Stimulated activated CD8-positive, alpha-beta memory T cell treated with anti-CD3 and anti-CD28 coated beads, Interleukin-12 subunit alpha, Interleukin-12 subunit beta, amount 100 ng/mL, for 4 hours (primary cell): ENCODE data around the gene TDRD12.
"Not testable (repeated sequence)": the region's sequence is repeated elsewhere in the genome, so short reads cannot be mapped to it uniquely, and the experiment has no call there.

Experiments used
- DNase-seq: peaks from one replicate; pipeline ENCODE4 v3.0.0-alpha.2; 2020; ENCODE audit warnings: low read depth

TDRD12 gene

DNA sequence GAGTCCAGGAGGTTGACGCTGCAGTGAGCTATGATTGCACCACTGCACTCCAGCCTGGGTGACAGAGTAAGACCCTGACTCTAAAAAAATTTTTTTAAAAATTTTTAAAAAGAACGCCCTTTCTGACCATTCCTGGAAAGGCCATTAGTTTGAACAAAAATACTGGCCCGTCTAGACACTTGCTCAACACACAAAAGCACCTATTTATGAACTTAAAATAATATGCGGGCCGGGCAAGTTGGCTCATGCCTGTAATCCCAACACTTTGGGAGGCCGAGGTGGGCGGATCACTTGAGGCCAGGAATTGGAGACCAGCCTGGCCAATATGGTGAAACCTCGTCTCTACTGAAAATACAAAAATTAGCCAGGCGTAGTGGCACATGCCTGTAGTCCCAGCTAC lies 147.9 kb downstream of the TDRD12 start:
- not testable (repeated sequence) for DNase-seq

DNA sequence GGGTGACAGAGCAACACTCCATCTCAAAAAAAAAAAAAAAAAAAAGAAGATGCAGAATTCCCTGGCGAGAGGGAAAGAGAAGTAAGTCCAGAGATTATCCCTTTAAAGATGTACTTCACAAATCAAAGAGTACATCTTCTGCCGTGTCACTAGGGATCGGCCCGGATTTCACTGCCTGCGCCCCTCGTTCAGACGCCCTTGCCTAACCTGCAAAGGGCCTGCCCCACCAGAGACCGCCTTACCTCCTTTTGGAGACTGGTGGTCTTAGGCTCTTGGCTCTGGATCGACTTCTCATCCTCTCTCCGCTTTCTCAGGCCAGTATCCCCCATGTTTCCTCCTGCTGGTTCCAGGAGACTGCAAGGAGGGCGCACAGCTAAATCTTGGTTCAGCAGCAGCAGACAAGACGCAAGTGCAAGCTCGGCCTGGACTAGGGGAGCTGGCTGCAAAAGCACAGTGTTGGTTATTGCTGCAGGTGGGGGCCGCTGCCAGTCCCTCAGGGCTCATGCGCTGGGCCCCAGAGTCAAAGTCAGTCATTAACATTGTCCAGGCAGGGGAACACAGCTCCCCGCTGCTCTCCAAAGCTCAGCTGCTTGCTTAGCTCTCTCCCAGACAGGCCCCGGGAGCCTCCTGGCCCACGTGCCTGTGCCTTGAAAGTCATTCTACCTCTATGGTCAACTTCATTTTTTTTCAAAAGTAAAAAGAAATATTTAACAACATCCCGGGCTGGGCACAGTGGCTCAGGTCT lies 148.8 kb downstream of the TDRD12 start:
- no peak for DNase-seq

DNA sequence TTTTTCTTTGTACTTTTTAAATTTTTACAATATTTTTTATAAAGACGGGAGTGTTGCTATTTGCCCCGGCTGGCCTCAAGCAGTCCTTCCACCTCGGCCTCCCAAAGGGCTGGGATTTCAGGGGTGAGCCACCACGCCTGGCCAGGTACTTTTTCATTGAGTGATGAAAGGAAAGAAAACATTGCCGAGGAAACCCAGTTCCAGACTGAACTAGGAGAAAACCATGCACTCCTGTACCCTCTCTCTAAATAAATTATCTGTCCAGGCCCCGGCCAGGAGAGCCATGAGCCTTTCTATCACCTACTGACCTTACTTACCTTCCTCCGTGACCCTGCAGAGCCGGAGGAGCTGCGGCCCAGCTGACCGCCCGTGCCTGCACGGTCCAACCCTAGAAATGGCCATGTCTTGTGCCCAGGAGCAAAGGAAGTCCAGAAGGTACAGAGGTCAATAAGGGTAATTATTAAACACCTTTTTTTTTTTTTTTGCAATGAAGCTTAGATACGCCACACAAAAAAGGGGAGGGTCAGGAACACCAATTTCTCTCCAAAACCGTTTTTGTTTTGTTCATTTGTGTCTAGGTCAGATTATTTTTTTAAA lies 149.9 kb downstream of the TDRD12 start, which contains the start of gene SLC7A9:
SLC7A9 (minus strand) TSS at position 399 of the 597 bp plus-strand sequence. CDS start 1,233 bp downstream, outside the sequence.
- no peak for DNase-seq

DNA sequence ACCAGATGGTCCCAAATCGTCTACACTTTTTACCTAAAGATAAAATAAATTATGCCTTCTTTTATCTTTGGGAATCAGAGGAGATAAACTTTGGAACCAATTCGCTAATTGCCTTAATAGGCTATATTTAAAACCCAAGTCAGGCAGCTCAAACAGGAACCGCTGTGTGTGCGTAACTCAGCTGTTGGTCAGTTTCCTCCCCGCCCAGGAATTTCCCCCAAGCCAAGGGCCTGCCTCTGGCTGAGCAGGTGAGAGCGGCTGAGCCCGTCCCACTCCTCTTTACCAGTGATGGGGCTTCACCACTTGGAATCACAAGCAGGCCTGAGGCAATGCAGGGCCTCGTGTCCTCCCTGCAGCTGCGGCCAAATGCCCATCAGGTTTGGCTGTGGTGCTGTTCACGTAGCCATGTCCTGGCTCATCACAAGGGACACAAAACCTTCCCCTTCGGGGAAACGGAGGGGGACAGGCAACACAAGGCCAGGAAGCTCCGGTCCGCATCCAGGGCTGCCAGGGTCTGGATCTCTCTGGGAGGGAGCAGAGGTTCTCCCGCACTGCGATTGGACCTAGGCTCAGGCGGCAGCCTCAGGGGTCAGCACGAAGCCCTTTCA lies 150.5 kb downstream of the TDRD12 start:
- DNase-seq: no peak

DNA sequence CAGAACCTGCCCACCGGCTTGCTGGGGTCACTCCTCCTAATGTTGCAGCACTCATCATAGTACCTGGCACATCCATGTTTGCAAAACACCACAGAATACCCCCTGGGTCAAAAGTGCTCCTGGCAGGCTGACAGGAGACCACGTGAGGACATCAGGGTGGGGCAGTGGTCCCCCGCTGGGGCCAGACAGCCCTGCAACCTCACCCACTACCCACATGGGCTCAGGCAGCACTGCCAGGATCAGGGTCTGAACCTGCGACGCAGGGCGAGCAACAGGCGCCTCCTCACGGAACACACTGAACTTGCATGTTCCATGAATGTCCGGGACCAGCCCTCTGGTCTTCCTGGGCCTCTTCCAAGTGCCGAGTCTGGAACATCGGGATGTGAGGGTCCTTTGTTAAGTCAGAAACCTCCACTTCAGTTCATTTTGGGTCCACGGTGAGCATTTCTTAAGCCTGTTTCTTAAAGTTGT lies 151.4 kb downstream of the TDRD12 start:
- no peak for DNase-seq

DNA sequence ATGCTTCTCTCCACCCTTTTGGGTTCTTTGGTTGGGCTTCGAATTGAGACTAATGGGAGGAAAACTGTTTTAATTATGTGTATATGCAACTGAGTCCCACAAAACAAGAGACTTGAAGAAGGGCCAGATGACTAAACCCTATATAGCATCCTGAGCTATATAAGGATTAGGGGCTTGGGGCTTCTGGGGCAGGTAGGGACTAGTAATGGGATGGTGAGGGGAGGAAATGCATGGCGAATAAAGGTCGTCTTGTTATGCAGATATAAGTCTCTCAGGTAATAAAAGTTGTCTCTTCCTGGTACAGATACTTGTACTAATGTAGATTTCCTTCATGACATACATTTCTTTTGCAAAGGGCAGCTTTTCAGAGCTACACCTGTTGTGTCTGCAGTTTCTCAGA lies 152.8 kb downstream of the TDRD12 start:
- no peak for DNase-seq

DNA sequence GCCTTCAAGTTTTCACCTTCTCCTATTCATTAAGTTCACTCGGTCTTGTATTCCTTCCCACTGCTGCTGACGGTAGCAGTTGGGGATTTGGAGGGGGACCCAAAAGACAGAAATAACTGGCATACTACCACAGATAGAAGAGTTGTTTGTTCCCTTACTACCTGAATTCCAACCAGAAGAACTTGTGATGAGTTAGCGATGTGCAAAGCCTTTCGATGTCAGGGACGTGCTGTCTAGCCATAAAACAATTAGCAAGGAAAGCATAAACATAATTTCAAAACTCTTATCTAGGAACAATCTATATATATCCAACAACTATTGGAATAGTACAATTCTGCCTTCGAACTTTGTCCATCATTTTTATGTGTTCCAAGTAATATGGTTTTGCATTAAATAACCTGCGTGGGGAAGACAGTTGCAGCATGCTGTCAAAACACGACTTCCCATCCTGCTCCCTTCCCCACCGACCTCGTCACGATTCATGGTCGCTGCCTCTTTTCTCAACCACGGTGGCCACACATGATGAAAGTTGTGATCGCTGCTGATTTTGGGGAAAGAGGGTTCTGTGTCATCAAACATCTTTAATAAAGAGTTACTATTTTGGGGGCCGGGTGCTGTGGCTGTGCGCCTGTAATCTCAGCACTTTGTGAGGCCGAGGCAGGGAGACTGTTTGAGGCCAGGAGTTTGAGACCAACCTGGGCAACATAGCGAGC lies 153.8 kb downstream of the TDRD12 start:
- no peak for DNase-seq

DNA sequence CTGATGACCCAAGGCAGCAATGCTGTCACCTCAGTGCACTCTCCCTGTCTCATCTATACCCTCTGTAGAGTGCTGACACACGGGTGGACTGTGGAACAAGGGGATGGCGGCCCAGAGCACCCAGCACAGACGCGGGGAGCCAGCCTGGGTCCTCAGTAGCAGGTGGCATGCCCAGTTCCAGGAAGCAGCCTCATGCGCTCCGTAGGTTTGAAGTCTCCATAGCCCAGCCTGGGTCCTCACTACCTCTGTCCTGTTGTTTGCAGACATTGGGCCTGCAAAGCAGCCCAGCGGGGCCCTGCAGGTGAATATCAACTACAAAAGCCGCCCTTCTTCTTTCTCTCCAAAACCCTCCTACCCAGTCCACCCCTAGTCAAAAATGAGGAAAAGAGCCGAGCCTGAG lies 155.0 kb downstream of the TDRD12 start:
- no peak for DNase-seq

DNA sequence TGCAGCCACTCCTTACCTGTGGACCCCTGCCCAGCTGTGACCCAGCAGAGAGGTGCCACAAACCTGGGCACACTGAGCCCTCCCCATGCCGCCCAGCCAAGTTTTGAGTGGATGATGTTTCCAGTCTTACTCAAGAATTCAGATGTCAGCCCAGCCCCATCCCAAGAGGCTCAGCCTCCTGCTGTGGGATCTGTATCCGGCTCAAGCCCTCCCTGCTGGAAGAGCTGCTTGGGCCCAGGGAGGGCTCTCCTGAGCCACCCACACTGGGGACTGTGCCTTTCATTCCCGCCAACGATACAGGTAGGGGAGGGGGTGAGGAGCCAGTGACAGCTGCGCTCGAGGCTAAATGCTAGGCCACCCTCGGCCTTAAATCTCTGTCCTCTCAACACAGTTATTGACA lies 155.9 kb downstream of the TDRD12 start:
- no peak for DNase-seq

DNA sequence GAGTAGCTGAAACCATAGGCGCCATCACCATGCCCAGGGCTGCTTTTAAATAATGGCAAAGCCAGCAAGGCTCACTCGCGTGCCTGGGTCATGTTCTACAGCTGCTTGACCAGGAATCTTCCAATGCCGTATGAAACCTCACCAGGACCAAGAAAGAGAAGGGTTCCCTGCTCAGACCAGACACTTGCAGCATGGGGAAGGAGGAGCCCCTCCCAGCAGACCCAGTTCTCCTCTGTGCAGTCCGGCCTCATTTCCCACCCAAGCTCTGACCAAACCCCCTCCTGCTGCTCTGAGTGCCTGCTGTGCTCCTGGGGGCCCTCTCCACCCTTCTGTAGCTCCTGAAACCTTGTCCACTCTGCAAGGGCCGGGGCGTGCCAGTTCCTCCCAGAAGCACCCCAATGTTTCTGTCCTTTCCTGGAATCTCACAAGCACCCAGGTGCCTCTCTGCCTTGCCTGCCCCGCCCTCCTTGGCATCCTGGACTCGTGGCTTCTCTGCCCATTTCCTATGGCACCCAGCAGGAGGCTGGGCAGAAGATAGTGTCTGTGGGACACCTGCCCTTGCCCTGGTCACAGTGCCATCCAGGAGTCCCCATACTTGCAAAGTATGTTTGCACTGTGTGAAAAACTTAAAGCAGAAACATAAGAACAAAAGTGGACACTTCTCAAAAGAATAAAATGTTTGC lies 156.8 kb downstream of the TDRD12 start:
- DNase-seq: no peak

DNA sequence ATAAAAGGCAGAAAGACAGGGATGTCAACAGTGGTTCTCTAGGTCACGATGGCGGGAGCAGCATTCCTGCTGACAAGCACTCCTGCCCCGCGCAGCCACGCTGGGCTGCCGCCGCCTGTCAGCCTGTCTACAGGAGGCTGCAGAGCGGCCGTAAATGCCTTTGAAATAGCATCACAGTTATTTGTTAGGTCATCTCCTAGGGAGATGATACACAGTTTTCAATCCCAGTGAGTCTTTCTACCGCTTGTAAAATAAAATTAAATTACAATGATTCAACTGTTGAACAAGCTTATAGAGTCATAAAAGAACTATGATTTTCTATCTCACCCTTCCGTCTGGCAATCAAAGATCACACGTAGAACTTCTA lies 157.3 kb downstream of the TDRD12 start:
- no peak for DNase-seq
